ENCODE measurements around the gene ACTR6.

GRCh38 chr12:100199347-100200149 is 1.1 kb upstream of the ACTR6 start:
- no peak for TF ChIP-seq CTCF (conservative IDR thresholded peaks at IDR 0.05; ENCODE audit: low read depth, low read length)
- no peak for TF ChIP-seq POLR2A (IDR thresholded peaks at IDR 0.05; ENCODE audit: low read depth, low read length)
- TF ChIP-seq BHLHE40 (IDR thresholded peaks at IDR 0.05; ENCODE audit: low read depth, low read length) = no peak
- TF ChIP-seq CEBPB (IDR thresholded peaks at IDR 0.05; ENCODE audit: low read depth, low read length) = no peak
- no peak for TF ChIP-seq USF2 (IDR thresholded peaks at IDR 0.05; ENCODE audit: low read depth, low read length)
- TF ChIP-seq NFE2L2 (IDR thresholded peaks at IDR 0.05; ENCODE audit: low read depth, low read length) = no peak
- TF ChIP-seq FOS (IDR thresholded peaks at IDR 0.05; ENCODE audit: low read depth, low read length) = no peak
- no peak for TF ChIP-seq RAD21 (IDR thresholded peaks at IDR 0.05; ENCODE audit: low read length)
- TF ChIP-seq RFX5 (IDR thresholded peaks at IDR 0.05; ENCODE audit: low read depth, low read length) = no peak
- TF ChIP-seq ELK1 (IDR thresholded peaks at IDR 0.05; ENCODE audit: borderline replicate concordance, low read depth, low read length) = no peak
- TF ChIP-seq MAZ (IDR thresholded peaks at IDR 0.05; ENCODE audit: borderline replicate concordance, low read depth, low read length) = no peak
- no peak for TF ChIP-seq MXI1 (IDR thresholded peaks at IDR 0.05; ENCODE audit: borderline replicate concordance, low read depth, low read length)
- TF ChIP-seq CHD1 (IDR thresholded peaks at IDR 0.05; ENCODE audit: low read depth, low read length) = no peak

All from IMR-90 (cell line).